OCI-LY7 (cell line): ENCODE measurements around the gene TMEM164.

Experiments used
- CTCF ChIP-seq: fragments of 200-600 bp; sonication (generic); conservative IDR thresholded peaks from 2 replicates; pipeline ENCODE4 v1.5.1; 2014; ENCODE audit warnings: mild to moderate bottlenecking, antibody characterized with exemption, low read length, moderate library complexity, mixed read lengths
- EZH2phosphoT487 ChIP-seq: fragments of 200-600 bp; sonication (generic); IDR thresholded peaks from 2 replicates; pipeline ENCODE4 v1.6.1; 2018; ENCODE audit warnings: low read depth, borderline replicate concordance, mild to moderate bottlenecking, mixed run types, antibody characterized with exemption, low read length, moderate library complexity, mixed read lengths

GRCh38 chrX:110050901-110051300, 48.0 kb downstream of the TMEM164 start:
- TF ChIP-seq CTCF (no peak), EZH2phosphoT487 (no peak)
